T-helper 1 cell (primary cell): ENCODE data around the gene IL2RG.

Source experiments
- DNase-seq, 5 donors: peaks; one replicate each; pipeline ENCODE4 v3.0.0-alpha.2; 2012 to 2020
- total RNA-seq, 4 donors: gene quantifications; one replicate each; lab custom pipeline; 2026; lab: John Stamatoyannopoulos, UW

Gene IL2RG
- 29.9 to 55.1 (median 42.7) reads per million in 4 donors for total RNA-seq

- peak; percentile 57 to 94 (median 76) for DNase-seq
Measured at GRCh38 chrX:71111141-71111843, at the start of gene IL2RG. Gene IL2RG, minus strand, starts transcription at chrX:71111577. Its CDS starts 38 bp downstream, at chrX:71111539.

GRCh38 chrX:71160475-71160874 is 49.1 kb upstream of the IL2RG start:
- DNase-seq = no peak

DNA sequence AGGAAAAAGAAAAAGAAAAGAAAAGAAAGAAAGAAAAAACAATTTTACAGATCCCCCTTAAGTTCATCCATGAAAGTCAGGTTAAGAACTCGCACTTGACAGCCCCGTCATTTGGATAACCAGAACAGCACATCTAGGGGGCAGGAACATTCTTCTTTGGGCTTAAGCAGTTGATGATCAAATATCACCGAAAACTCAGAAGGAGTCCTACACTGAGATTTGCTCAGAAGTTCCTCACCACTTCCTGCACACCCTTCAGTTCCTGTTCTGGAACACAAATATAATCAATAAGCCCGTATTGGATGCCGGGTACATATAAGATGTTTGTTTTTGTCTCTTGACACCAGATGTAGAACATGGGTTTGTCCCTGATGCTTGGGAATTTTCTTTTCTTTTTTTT is 48.0 kb upstream of the IL2RG start:
- no peak for DNase-seq

DNA sequence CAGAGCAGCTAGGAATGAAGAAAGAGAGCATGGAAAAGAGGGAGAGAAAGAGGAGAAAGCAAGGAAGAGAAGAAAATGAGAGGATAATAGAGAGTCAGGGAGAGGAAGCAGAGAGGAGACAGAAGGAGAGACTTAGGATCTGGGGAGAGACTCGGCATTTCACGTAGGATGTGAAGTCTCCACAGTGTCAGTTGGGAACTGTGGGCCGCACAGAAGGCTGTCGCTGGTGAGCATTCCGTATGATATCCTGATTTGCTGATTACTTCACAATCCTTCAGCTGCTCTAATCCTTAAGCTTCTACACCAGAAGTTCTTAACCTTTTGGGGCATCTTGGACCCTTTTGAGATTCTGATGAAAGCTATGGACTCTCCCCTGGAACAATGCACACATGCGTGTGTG is 47.2 kb upstream of the IL2RG start:
- DNase-seq = no peak

- no peak for DNase-seq
Measured at GRCh38 chrX:71154641-71155040, 43.3 kb upstream of the IL2RG start.

DNA sequence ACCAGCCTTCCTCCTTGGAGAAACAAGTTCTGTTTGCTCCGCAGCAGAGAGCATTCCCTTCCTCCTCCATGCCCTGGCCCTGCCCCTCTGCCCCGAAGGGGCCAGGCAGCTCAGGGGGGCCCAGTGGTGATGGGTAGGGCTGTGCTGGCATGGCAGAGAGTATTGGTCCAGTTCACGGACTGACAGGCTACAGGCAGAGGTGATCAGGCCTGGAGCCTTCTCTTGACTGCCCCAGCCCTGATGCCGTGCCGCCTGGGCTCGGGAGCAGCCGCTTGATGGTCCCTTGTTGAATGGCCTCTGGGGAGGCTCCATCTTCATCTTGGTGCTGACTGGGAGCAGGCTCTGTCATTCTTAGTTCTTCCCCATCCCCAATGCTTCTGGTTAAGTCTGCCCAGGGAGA is 42.8 kb upstream of the IL2RG start:
- DNase-seq = no peak

GRCh38 chrX:71151366-71151765 is 40.0 kb upstream of the IL2RG start:
- DNase-seq = no peak

GRCh38 chrX:71148278-71148663 is 36.9 kb upstream of the IL2RG start:
- no peak for DNase-seq

DNA sequence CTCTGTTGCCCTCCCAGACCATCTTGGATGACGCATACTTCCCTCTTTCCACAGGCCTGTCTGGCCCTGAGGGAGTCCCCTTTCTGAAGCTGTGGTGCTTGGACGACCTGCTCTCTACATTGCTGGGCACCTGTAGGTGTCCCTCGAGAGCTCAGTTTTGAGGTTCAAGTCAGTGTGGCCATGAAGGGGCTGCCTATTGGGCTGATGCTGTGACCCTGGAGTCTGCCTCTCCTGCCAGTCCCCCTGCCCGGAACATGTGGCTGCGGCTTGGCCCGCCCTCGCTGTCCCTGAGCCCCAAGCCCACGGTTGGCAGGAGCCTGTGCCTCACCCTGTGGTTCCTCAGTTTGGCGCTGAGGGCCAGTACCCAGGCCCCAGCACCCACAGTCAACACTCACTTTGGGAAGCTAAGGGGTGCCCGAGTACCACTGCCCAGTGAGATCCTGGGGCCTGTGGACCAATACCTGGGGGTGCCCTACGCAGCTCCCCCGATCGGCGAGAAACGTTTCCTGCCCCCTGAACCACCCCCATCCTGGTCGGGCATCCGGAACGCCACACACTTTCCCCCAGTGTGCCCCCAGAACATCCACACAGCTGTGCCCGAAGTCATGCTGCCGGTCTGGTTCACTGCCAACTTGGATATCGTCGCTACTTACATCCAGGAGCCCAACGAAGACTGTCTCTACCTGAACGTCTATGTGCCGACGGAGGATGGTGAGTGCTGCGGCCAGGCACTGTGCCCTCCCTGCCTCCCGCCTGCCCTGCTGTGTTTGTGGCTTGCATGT is 36.3 kb upstream of the IL2RG start:
- no peak for DNase-seq

DNA sequence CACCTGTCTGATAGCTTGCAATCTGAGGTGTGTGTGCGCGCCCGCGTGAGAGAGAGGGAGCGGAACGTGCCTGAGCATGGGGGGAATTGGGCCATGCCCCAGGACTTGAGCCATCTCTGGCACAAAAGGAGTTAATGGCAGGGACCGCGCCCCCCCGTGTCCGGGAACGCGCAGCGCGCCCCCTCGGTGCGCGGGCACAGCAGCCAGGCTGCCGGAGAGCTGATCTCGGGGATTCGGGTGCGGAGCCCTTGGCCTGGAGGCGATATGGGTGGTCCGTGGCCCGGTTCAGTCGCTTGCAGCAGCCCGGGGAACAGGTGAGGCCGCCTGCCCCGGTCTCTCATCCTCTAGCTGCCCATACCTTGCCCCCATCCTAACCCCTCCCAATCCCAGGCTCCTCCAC is 33.3 kb upstream of the IL2RG start, which contains the start of gene NLGN3:
NLGN3 (plus strand) TSS at position 191 of the 400 bp plus-strand sequence. CDS start 2,909 bp downstream, outside the sequence.
- DNase-seq = no peak

- no peak for DNase-seq
Measured at GRCh38 chrX:71143508-71143907, 32.1 kb upstream of the IL2RG start.

GRCh38 chrX:71140440-71140839 is 29.1 kb upstream of the IL2RG start:
- DNase-seq = no peak

GRCh38 chrX:71131510-71131909 is 20.1 kb upstream of the IL2RG start:
- no peak for DNase-seq

- DNase-seq = peak; percentile 40 to 75 (median 60)
Measured at GRCh38 chrX:71128915-71129765, 17.8 kb upstream of the IL2RG start.

- no peak for DNase-seq
Measured at GRCh38 chrX:71128166-71128833, 16.9 kb upstream of the IL2RG start.

GRCh38 chrX:71118985-71119535 is 7.7 kb upstream of the IL2RG start:
- DNase-seq = no peak

DNA sequence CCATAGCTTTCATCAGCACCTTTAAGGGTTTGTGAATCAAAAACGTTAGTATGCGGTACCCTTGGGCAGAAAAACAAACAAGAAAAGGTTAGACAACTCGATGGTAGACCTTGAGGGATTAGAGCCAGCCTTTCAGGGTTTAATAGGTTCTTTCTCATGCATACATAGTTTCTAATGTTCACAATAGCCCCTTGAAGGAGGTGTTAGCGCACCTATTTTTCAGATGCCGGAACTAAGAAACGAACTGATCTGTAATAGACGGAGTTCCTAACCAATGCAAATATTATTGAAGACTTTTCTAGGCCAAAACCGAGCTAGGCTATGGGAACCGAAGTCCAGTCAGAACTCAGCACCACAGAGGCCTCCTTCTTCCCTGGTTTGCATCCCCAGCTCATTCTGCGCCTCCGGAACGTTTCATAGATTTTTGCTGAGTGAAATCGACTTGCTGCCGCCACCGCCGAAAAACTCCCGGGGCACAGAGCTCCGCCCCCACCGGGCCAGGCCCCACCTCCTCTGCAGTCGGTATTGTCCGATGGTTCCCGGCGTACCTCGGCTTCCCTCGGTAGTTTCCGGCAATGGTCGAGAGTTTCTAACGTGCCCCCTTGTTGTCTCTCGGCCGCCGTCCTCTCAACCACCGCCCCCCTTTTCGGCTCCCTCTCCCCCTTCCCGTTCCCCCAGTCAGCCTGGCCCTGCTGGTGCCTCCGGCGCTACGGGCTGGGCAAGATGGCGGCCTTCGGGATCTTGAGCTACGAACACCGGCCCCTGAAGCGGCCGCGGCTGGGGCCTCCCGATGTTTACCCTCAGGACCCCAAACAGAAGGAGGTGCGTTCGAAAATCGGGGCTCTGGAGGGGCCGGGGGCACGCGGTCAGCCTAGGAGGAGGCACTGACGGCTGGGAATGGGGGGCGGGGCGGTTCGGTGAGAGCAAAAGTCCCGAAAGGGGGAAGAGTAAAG is 6.9 kb upstream of the IL2RG start, which contains the start of gene MED12:
MED12 (plus strand) TSS at position 565 of the 953 bp plus-strand sequence; CDS start at position 724, 159 bp downstream.
- DNase-seq = peak; percentile 56 to 80 (median 71)

- no peak for DNase-seq
Measured at GRCh38 chrX:71117358-71117757, 6.0 kb upstream of the IL2RG start.

GRCh38 chrX:71111921-71112431 is 599 bp upstream of the IL2RG start:
- peak in 1 of 5 donors; percentile 59 for DNase-seq

DNA sequence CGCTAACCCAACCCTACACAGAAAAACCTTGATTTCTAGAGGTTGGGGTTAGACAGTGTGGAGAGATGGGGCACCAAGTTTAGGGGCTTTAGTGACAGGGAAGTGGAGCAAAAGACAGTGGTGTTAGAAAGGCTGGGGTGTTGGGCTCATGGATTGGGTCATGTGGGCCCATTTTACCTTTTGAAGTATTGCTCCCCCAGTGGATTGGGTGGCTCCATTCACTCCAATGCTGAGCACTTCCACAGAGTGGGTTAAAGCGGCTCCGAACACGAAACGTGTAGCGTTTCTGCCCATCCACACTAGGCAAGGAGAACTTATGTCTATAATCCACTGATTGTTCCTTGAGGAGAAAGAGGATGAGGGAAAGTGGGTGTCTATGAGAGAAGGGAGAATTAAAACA is 2.3 kb downstream of the IL2RG start:
- peak in 1 of 5 donors; percentile 32 for DNase-seq
